ENCODE results near the gene SLC16A9.
"Not testable (repeated sequence)": the region's sequence is repeated elsewhere in the genome, so short reads cannot be mapped to it uniquely, and the experiment has no call there.

SLC16A9 gene

GRCh38 chr10:59649606-59650346 is 59.9 kb downstream of the SLC16A9 start:
- CTCF ChIA-PET: no interaction called here
- no peak for TF ChIP-seq ZNF384 (IDR thresholded peaks at IDR 0.05)
- no peak for TF ChIP-seq ARNT (IDR thresholded peaks at IDR 0.05)
- no peak for TF ChIP-seq L3MBTL2 (conservative IDR thresholded peaks at IDR 0.05)
- no peak for TF ChIP-seq FOXM1 (IDR thresholded peaks at IDR 0.05; ENCODE audit: borderline replicate concordance)
- no peak for TF ChIP-seq LEF1 (IDR thresholded peaks at IDR 0.05; ENCODE audit: borderline replicate concordance)
- no peak for TF ChIP-seq FOXK2 (IDR thresholded peaks at IDR 0.05)
- no peak for TF ChIP-seq HDGF (IDR thresholded peaks at IDR 0.05; ENCODE audit: borderline replicate concordance)
- TF ChIP-seq SUZ12 (IDR thresholded peaks at IDR 0.05): no peak
- no peak for TF ChIP-seq FOXA1 (IDR thresholded peaks at IDR 0.05)
- TF ChIP-seq ELF4 (IDR thresholded peaks at IDR 0.05): no peak
- TF ChIP-seq PKNOX1 (IDR thresholded peaks at IDR 0.05): no peak
- no peak for TF ChIP-seq SP1 (IDR thresholded peaks at IDR 0.05)
- no peak for TF ChIP-seq CTBP1 (IDR thresholded peaks at IDR 0.05; ENCODE audit: borderline replicate concordance)
- TF ChIP-seq TARDBP (IDR thresholded peaks at IDR 0.05): no peak
- no peak for DNase-seq (ENCODE audit: extremely low spot score)
- POLR2A ChIA-PET: no interaction called here

- ChIA-PET POLR2A (no interaction called here), CTCF (interaction anchor here (0.7 kb wide), 1 partner anchor 1085 kb away, joined by 4 read pairs; no protein-coding TSS in a partner anchor)
- no peak for DNase-seq (ENCODE audit: extremely low spot score)
- TF ChIP-seq TARDBP (IDR thresholded peaks at IDR 0.05) (no peak), FOXM1 (IDR thresholded peaks at IDR 0.05; ENCODE audit: borderline replicate concordance) (no peak), BHLHE40 (IDR thresholded peaks at IDR 0.05; ENCODE audit: borderline replicate concordance) (no peak), HDGF (IDR thresholded peaks at IDR 0.05; ENCODE audit: borderline replicate concordance) (no peak), LEF1 (IDR thresholded peaks at IDR 0.05; ENCODE audit: borderline replicate concordance) (no peak), ARNT (IDR thresholded peaks at IDR 0.05) (no peak), PKNOX1 (IDR thresholded peaks at IDR 0.05) (no peak), SUZ12 (IDR thresholded peaks at IDR 0.05) (no peak), ZNF384 (IDR thresholded peaks at IDR 0.05) (no peak), FOXK2 (IDR thresholded peaks at IDR 0.05) (no peak), L3MBTL2 (conservative IDR thresholded peaks at IDR 0.05) (no peak)
Observed at GRCh38 chr10:59648711-59649201, 60.9 kb downstream of the SLC16A9 start.

- ChIA-PET POLR2A (no interaction called here), CTCF (no interaction called here)
- TF ChIP-seq ZNF384 (IDR thresholded peaks at IDR 0.05): no peak
- no peak for TF ChIP-seq L3MBTL2 (conservative IDR thresholded peaks at IDR 0.05)
- TF ChIP-seq TARDBP (IDR thresholded peaks at IDR 0.05): no peak
- no peak for DNase-seq (ENCODE audit: extremely low spot score)
Observed at GRCh38 chr10:59644841-59645240, 64.8 kb downstream of the SLC16A9 start.

GRCh38 chr10:59641688-59642087 is 68.0 kb downstream of the SLC16A9 start:
- POLR2A ChIA-PET, CTCF ChIA-PET: not testable (repeated sequence)

GRCh38 chr10:59635502-59636290 is 74.0 kb downstream of the SLC16A9 start:
- POLR2A ChIA-PET: no interaction called here
- DNase-seq (ENCODE audit: extremely low spot score): no peak
- TF ChIP-seq PKNOX1 (IDR thresholded peaks at IDR 0.05): no peak
- TF ChIP-seq ELF4 (IDR thresholded peaks at IDR 0.05): no peak
- no peak for TF ChIP-seq ARNT (IDR thresholded peaks at IDR 0.05)
- TF ChIP-seq FOXA1 (IDR thresholded peaks at IDR 0.05): no peak
- no peak for TF ChIP-seq SP1 (IDR thresholded peaks at IDR 0.05)
- no peak for TF ChIP-seq FOXK2 (IDR thresholded peaks at IDR 0.05)
- no peak for TF ChIP-seq CTBP1 (IDR thresholded peaks at IDR 0.05; ENCODE audit: borderline replicate concordance)
- TF ChIP-seq HDGF (IDR thresholded peaks at IDR 0.05; ENCODE audit: borderline replicate concordance): no peak
- TF ChIP-seq L3MBTL2 (conservative IDR thresholded peaks at IDR 0.05): no peak
- CTCF ChIA-PET: interaction anchor here (0.9 to 1.1 kb wide), 2 partner anchors 10 to 35 kb away, joined by 3 to 4 read pairs; no protein-coding TSS in a partner anchor

More at GRCh38 chr10:59641688-59642087, 68.0 kb downstream of the SLC16A9 start:
- not testable (repeated sequence) for DNase-seq (ENCODE audit: extremely low spot score)

- no peak for DNase-seq (ENCODE audit: extremely low spot score)
- ChIA-PET POLR2A (no interaction called here), CTCF (no interaction called here)
- TF ChIP-seq FOXK2 (IDR thresholded peaks at IDR 0.05): no peak
- no peak for TF ChIP-seq SP1 (IDR thresholded peaks at IDR 0.05)
- TF ChIP-seq ZNF384 (IDR thresholded peaks at IDR 0.05): no peak
- no peak for TF ChIP-seq BHLHE40 (IDR thresholded peaks at IDR 0.05; ENCODE audit: borderline replicate concordance)
- no peak for TF ChIP-seq HDGF (IDR thresholded peaks at IDR 0.05; ENCODE audit: borderline replicate concordance)
- TF ChIP-seq L3MBTL2 (conservative IDR thresholded peaks at IDR 0.05): no peak
- no peak for TF ChIP-seq FOXM1 (IDR thresholded peaks at IDR 0.05; ENCODE audit: borderline replicate concordance)
- TF ChIP-seq SUZ12 (IDR thresholded peaks at IDR 0.05): no peak
- TF ChIP-seq NFRKB (IDR thresholded peaks at IDR 0.05): no peak
- TF ChIP-seq ELF4 (IDR thresholded peaks at IDR 0.05): no peak
- TF ChIP-seq FOXA1 (IDR thresholded peaks at IDR 0.05): no peak
- TF ChIP-seq PKNOX1 (IDR thresholded peaks at IDR 0.05): no peak
Observed at GRCh38 chr10:59634102-59634501, 75.5 kb downstream of the SLC16A9 start.

Measured in HEK293T (cell line).